ENCODE results near the gene GOLGA1.
"Not testable (repeated sequence)": the region's sequence is repeated elsewhere in the genome, so short reads cannot be mapped to it uniquely, and the experiment has no call there.

The GOLGA1 gene

DNA sequence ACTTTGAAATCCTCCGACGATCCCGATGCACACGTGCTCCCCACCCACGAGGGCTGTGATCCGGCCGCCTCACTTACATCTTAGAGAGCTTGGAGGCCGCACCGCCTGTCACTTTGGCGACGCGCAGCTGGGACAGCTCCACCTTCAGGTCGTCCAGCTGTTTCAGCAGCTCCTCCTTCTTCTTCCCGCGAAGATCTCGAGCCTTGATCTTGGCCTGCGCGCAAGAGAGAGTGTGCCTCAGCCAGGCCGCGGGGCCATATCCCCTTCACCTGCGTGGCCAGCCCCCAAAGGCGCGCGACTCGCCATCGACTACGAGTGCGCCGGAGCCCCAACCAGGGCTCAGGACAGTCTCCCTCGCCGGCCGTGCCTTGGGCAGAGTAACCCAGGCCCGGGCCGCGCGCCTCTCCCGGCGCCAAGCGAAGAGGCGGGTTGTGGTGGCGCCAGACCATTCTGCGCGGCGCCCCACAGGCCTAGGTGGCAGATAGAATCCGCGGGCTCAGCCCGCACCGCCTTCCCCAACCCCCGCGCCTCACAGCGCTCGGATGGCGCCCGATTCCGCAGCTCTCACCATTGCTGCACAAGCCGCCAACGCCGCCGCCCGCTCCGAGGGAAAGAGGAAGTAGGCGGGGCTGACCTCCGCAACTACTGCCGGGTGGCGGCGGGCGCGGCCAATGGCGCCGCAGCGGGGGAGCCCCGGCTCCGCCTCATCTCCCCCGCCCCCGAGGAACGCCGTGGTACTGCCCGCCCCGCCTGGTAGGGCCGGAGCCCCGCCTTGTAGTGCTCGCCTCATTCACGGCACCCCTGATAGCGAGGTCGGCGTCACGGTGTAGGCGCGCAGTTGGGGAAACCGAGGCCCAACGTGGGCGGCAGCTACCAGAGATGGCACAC is 79.3 kb downstream of the GOLGA1 start, which contains the start of the genes ARPC5L and RPL35:
Gene ARPC5L, plus strand, starts transcription at position 789 of the 888 bp plus-strand sequence. CDS start 7,161 bp downstream, outside the sequence.
Gene RPL35, minus strand, starts transcription at position 616 of the 888 bp plus-strand sequence. Its CDS starts 45 bp downstream, at position 571.
- DNase-seq (ENCODE audit: low read depth in 2 of 2, low spot score in 1 of 2) = peak; percentile 82 to 92

DNA sequence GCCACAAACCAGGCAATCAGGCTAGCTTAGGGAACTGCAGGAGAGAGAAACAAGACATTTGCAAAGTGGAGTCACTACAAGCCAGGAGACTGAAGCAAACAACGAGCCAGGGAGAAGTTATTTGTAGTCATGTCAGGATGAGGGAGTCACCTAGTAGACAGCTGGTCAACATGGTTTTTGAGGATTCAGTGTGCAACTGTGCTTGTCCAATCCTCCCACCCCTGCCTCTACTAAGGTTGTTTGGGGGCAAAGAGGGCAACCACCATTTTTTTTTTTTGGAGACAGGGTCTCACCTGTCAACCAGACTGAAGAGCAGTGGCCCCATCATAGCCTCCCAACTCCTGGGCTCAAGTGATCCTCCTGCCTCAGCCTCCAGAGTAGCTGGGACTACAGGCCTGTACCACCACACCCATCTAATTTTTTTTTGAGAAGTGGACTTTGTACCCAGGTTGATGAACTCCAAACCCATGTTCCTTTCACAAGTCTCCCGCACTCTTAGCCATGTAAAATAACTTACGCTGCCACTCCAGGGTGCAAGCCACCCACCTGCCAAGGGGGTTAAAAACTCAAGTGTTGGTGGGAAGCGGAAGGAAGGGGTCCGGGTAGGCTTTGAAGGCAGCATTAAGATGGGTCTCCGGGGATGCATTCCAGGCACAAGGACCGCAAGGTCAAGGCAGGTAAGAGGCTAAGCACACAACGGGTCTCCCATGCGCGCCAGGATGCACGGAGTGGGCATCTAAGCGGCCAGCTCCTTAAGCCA is 80.1 kb downstream of the GOLGA1 start:
- DNase-seq (ENCODE audit: low read depth in 2 of 2, low spot score in 1 of 2) = no peak

- DNase-seq (ENCODE audit: low read depth in 2 of 2, low spot score in 1 of 2) = no peak
Measured at GRCh38 chr9:124859803-124860581, 80.9 kb downstream of the GOLGA1 start.

DNA sequence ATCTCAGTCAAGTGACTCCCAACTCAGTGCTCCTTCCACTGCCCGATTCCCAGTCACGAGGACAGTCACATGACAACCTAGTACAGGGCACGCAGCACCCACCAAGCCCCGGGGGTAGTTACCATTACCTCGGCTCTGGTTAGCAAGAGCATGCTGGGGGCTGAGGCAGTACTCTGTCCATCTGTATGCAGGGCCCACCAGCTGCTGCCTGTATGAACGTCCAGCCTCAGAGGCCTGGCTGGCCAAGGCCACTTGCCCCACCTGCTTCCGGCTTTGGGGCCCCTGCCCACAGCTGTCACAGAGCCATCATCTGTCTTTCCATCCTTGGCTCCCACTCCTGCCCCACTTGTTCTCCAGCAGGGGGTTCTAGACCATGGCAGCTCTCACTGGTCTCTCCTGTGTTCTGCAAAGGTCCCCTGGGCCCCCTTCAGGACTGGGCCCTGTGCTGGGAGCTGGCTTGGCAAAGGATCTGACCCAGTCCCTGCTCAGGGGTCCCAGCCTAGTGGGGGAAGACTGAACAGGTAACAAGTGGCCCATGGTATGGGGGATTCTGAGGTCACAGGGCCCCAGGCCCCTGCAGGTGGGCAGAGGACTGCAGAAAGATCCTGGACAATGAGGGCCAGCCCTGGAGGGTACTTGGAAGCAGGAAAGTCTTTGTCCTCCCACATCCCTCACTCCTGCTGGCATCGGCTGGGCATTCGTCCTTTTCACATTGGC is 82.4 kb downstream of the GOLGA1 start:
- DNase-seq (ENCODE audit: low read depth in 2 of 2, low spot score in 1 of 2) = no peak

GRCh38 chr9:124857533-124858162 is 83.2 kb downstream of the GOLGA1 start:
- DNase-seq (ENCODE audit: low read depth in 2 of 2, low spot score in 1 of 2) = no peak

DNA sequence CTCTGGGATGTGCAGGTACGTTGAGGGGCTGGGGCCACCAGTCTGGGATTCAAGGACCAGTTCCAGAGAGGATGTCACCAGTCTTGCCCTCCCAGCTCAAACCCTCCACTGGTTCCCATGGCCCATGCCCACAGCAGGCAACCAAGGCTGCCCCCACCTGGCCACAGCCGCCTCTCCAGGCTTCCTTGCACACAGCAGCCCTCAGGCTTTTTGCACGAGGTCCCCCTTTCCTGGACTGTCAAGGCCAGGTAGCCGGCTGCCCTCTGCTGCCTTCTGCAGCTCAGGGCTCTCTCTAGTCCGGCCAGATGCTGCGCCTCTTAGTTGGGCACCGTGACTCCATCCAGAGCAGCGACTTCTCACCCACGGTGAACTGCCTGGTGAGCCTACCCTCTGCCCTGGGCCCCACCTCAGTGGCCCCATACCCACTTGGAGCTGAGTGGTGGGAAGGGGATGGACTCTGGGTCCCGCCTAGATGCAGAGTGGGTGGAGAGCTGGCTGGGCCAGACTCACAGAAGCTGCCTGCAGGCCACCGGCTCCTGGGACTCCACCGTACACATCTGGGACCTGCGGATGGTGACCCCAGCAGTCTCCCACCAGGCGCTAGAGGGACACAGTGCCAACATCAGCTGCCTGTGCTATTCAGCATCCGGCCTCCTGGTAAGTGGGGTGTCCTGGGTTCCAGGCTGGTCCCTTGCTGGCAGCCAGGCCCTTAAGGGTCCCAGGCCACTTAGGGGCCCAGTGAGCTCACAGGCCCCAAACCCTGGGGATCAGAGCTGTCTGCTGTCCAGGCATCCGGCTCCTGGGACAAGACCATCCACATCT is 84.7 kb downstream of the GOLGA1 start:
- DNase-seq (ENCODE audit: low read depth in 2 of 2, low spot score in 1 of 2) = no peak

DNA sequence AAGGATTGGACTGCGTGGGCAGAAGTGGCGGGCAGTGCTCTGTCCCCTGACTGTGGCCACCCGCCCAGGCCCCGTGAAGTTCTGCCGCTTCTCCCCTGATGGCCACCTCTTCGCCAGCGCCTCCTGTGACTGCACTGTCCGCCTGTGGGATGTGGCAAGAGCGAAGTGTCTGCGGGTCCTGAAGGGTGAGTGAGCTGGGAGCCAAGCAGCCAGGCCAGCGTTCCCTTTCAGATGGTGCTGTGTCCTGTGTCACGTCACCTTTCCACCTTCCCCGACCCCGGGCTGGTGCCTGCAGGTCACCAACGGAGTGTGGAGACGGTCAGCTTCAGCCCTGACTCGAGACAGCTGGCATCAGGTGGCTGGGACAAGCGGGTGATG is 85.3 kb downstream of the GOLGA1 start:
- DNase-seq (ENCODE audit: low read depth in 2 of 2, low spot score in 1 of 2) = no peak

DNA sequence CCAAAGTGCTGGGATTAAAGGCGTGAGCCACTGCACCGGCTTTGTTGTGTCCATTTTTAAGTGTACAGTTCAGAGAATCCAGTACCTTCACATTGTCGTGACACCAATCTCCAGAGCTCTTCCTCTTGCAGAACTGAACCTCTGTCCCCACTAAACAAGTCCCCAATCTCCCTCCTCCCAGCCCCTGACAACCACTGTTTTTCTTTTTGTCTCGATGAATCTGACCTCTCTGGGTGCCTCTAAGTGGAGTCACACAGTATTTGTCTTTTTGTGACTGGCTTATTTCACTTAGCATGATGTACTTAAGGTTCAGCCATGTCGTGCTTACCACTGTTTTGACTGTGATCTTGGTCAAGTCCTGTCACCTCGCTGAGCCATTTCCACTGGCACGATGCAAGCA is 86.1 kb downstream of the GOLGA1 start:
- DNase-seq (ENCODE audit: low read depth in 2 of 2, low spot score in 1 of 2) = no peak

- no peak for DNase-seq (ENCODE audit: low read depth in 2 of 2, low spot score in 1 of 2)
Measured at GRCh38 chr9:124854161-124854560, 86.7 kb downstream of the GOLGA1 start.

DNA sequence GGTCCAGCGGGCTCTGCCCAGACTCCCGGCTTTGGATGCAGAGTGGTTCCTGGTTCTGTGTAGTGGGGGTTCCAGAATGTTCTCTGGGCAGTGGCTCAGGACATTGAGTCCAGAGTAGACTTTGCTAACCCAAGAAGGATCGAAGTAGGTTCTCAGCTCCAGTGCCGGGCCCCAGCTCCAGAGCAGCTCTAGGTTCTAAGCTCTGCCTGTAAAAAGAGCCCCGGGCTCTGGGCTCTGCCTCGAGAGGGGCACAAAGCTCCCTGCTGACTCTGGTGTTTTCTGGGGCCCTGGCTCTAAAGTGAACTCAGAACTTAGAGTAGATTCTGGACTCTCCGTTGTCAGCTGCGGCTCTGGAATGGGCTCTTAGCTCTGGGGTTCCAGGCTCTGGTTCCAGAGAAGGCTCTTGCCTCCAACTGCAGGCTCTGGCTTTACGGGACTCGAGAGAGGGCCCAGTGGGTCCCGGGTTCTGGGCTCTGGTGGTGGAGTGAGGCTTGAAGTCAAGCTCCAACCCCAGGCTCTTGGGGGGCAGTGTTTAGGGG is 87.2 kb downstream of the GOLGA1 start:
- DNase-seq (ENCODE audit: low read depth in 2 of 2, low spot score in 1 of 2) = no peak

- peak; percentile 56 to 59 for DNase-seq (ENCODE audit: low read depth in 2 of 2, low spot score in 1 of 2)
Measured at GRCh38 chr9:124852829-124853531, 87.9 kb downstream of the GOLGA1 start, which contains the start of gene WDR38. Gene WDR38 (plus strand): TSS chr9:124853460. CDS start chr9:124853532, 72 bp downstream.

GRCh38 chr9:124852121-124852828 is 88.6 kb downstream of the GOLGA1 start:
- DNase-seq (ENCODE audit: low read depth in 2 of 2, low spot score in 1 of 2) = no peak

DNA sequence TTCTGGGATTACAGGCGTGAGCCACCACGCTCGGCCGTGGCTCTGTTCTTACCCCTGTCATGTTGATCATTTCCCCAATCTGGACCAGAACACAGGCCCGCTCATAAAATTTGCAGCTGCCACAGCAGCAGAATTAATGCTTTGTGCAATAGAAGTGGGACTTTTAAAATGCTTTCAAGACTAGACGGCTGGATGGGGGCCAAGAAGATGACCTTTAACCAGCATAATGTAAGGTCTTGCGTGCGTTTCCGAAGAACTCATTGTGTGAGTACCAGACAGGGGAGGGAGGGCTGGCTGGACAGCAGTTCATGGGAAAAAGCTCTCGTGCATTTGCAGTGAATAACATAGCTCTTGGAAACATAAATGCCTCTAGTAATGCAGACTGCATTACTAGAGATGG is 91.1 kb downstream of the GOLGA1 start:
- no peak for DNase-seq (ENCODE audit: low read depth in 2 of 2, low spot score in 1 of 2)

DNA sequence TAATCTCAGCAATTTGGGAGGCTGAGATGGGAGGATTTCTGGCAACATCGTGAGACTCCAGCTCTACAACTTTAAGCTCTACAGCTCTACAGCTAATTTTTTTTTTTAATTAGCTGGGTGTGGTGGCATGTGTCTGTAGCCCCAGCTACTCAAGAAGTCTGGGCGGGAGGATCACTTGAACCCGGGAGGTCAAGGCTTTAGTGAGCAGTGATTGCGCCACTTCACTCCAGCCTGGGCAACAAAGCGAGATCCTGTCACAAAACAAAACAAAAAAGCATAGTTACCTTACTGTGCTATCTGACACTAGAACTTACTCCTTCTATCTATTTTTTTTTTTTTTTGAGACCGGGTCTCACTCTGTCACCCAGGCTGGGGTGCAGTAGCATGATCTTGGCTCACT is 93.9 kb downstream of the GOLGA1 start:
- no peak for DNase-seq (ENCODE audit: low read depth in 2 of 2, low spot score in 1 of 2)

DNA sequence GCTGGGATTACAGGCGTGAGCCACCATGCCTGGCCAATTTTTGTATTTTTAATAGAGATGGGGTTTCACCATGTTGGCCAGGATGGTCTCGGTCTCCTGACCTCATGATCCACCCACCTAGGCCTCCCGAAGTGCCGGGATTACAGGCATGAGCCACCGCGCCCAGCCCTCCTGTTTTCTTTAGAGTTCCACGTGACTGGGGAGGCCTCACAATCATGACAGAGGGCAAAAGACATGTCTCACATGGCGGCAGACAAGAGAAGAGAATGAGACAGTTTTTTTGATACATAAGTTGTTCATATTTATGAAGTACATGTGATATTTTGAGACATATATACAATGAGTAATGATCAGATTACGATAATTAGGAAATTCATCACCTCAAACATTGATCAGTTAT is 94.4 kb downstream of the GOLGA1 start:
- not testable (repeated sequence) for DNase-seq (ENCODE audit: low read depth in 2 of 2, low spot score in 1 of 2)

DNA sequence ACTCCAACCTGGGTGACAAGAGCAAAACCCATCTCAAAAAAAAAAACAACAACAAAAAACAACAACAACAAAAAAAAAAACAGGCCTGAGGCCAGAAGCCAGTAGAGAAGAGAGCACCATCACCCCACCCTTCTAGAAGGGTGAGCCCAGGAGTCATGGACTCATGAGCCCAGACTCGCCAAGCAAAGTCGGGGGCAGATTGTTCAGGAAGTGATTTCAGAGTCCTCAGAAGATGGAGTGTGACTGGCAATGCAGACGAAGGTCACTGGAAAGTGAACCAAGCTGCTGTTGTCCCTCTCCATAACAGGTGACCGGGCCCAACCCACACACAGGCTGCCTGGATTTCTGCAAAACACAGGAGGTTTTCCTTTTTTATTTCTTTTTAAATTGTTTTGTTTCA is 96.6 kb downstream of the GOLGA1 start:
- no peak for DNase-seq (ENCODE audit: low read depth in 2 of 2, low spot score in 1 of 2)

- DNase-seq (ENCODE audit: low read depth in 2 of 2, low spot score in 1 of 2) = no peak
Measured at GRCh38 chr9:124843456-124844034, 97.3 kb downstream of the GOLGA1 start.

Measured in stimulated activated CD8-positive, alpha-beta memory T cell treated with anti-CD3 and anti-CD28 coated beads, Interleukin-4, amount 100 ng/mL, for 1 hour (primary cell).